Upper lobe of right lung (tissue), 1 donor: ENCODE data around the gene OR52A5. TPM values are rescaled to one million over a fixed set of nuclear protein-coding genes. Genes with fewer than 3 reads are reported as not detected.
"Not testable (repeated sequence)": the region's sequence is repeated elsewhere in the genome, so short reads cannot be mapped to it uniquely, and the experiment has no call there.

Experiments used
- ATAC-seq: fragments of 200-7000 bp; cut with Tn5 transposase; one replicate; pipeline ENCODE4 v1.9.1; 2020; ENCODE audit warnings: mild to moderate bottlenecking, moderate library complexity
- DNase-seq: peaks from one replicate; pipeline ENCODE4 v3.0.0-alpha.2; 2020
- H3K27ac ChIP-seq: fragments of 200-600 bp; one replicate; pipeline ENCODE4 v1.8.0; 2022
- H3K27me3 ChIP-seq: fragments of 200-600 bp; one replicate; pipeline ENCODE4 v1.8.0; 2022; ENCODE audit warnings: mild to moderate bottlenecking
- H3K36me3 ChIP-seq: fragments of 200-600 bp; one replicate; pipeline ENCODE4 v1.8.0; 2022
- H3K4me1 ChIP-seq: fragments of 200-600 bp; one replicate; pipeline ENCODE4 v1.8.0; 2022
- H3K4me3 ChIP-seq: fragments of 200-600 bp; one replicate; pipeline ENCODE4 v1.8.0; 2022; ENCODE audit warnings: mild to moderate bottlenecking
- H3K9me3 ChIP-seq: fragments of 200-600 bp; one replicate; pipeline ENCODE4 v1.8.0; 2022
- intact Hi-C: fragments of 100-400 bp; cut with DNase I; formaldehyde crosslinking; loops from one replicate; pipeline ENCODE4 v1.11.0; 2022
- total RNA-seq: library from RNA; stranded (reverse); fragmentation: NEBNext Ultra II Directional; extraction: Animal tissue kit (Norgen Biotek cat#: 25700); gene quantifications from one replicate; pipeline ENCODE4 v1.2.1, GENCODE V29; 2021
- TF ChIP-seq, protein P1 (sequence below): fragments of 200-600 bp; IDR thresholded peaks from one replicate; pipeline ENCODE4 v1.8.0; 2022; ENCODE audit warnings: antibody characterized with exemption
- donor health status: DM: no; HTN: yes; CAD: no; lungs with severe emphysema.

OR52A5 gene
- total RNA-seq, 1 donor from 2014 or later = not detected

- no peaks in the 10 kb centered on the region for H3K36me3 ChIP-seq
- H3K9me3 ChIP-seq = no peaks in the 10 kb centered on the region
- DNase-seq = no peak
- no peak for ATAC-seq
- H3K27me3 ChIP-seq = no peaks in the 10 kb centered on the region
- intact Hi-C loops = no loop called here
- no peak overlapping the region for H3K4me3 ChIP-seq
- H3K27ac ChIP-seq = no peak overlapping the region
- H3K4me1 ChIP-seq = no peaks in the 10 kb centered on the region
- TF ChIP-seq, protein P1, sequence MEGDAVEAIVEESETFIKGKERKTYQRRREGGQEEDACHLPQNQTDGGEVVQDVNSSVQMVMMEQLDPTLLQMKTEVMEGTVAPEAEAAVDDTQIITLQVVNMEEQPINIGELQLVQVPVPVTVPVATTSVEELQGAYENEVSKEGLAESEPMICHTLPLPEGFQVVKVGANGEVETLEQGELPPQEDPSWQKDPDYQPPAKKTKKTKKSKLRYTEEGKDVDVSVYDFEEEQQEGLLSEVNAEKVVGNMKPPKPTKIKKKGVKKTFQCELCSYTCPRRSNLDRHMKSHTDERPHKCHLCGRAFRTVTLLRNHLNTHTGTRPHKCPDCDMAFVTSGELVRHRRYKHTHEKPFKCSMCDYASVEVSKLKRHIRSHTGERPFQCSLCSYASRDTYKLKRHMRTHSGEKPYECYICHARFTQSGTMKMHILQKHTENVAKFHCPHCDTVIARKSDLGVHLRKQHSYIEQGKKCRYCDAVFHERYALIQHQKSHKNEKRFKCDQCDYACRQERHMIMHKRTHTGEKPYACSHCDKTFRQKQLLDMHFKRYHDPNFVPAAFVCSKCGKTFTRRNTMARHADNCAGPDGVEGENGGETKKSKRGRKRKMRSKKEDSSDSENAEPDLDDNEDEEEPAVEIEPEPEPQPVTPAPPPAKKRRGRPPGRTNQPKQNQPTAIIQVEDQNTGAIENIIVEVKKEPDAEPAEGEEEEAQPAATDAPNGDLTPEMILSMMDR = no peak
Observed at GRCh38 chr11:5159806-5160205, 21.6 kb upstream of the OR52A5 start.

GRCh38 chr11:5154657-5155056 lies 16.5 kb upstream of the OR52A5 start, which contains the start of gene OR52A1:
Gene OR52A1 (minus strand): TSS chr11:5154757. CDS start chr11:5152369, 2,388 bp downstream.
- intact Hi-C loops = no loop called here
- H3K27me3 ChIP-seq = no peaks in the 10 kb centered on the region
- DNase-seq = no peak
- no peak within 1 kb of the TSS for H3K27ac ChIP-seq
- H3K9me3 ChIP-seq = no peaks in the 10 kb centered on the region
- H3K4me1 ChIP-seq = no peaks in the 10 kb centered on the region
- no peak within 1 kb of the TSS for H3K4me3 ChIP-seq
- TF ChIP-seq, protein P1 = no peak
- H3K36me3 ChIP-seq = no peaks in the 10 kb centered on the region
- ATAC-seq = no peak

DNA sequence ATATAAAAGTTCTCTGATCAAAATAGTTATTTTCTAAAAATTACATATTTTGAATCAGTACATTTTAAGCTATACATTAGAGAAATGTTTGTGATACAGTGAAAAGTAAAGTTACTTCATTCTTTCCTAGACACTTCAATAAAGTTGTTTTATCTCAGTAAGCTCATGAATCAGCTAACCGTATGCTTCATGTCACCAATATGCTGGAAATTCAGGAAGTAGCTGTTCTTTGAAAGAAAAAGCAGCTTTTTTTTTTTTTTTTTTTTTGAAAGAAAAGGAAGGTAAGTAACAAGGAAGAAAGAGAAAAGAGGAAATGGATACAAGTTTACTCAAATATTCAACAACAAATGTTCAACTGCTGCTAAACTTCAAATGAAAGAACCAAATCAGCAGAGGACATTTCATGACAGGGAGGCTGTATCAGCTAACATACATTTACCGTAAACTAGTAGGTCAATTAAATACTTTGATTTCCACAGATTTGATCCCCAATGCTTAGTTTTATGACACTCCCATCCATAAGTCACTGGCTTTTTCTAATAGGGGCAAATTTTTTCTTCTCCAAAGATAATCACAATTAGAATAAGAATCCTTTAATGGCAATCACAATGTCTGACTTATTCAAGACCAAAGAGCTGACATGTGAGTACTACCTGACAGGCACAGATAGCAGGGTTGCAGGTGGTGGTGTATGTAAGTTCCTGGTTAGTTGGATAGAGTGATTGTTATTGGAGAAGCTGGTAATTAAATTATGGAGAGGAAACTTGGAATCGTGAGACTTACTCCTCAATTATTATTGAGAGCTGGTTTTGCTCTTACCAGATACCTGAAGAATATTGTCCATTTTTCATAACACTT lies 15.6 kb upstream of the OR52A5 start:
- DNase-seq (no peak), ATAC-seq (no peak)
- TF ChIP-seq, protein P1 = no peak
- Histone ChIP-seq H3K4me3 (no peak overlapping the region), H3K36me3 (no peaks in the 10 kb centered on the region), H3K9me3 (no peaks in the 10 kb centered on the region), H3K4me1 (no peaks in the 10 kb centered on the region), H3K27ac (no peak overlapping the region), H3K27me3 (no peaks in the 10 kb centered on the region)
- intact Hi-C loops = no loop called here

- no peak overlapping the region for H3K27ac ChIP-seq
- TF ChIP-seq, protein P1 = no peak
- no peaks in the 10 kb centered on the region for H3K9me3 ChIP-seq
- H3K4me1 ChIP-seq = no peaks in the 10 kb centered on the region
- no peak overlapping the region for H3K4me3 ChIP-seq
- ATAC-seq (no peak), DNase-seq (no peak)
- intact Hi-C loops = no loop called here
- H3K27me3 ChIP-seq = no peaks in the 10 kb centered on the region
- no peaks in the 10 kb centered on the region for H3K36me3 ChIP-seq
Observed at GRCh38 chr11:5151713-5152153, 13.6 kb upstream of the OR52A5 start.

- DNase-seq, H3K4me3 ChIP-seq, H3K9me3 ChIP-seq, H3K27ac ChIP-seq, H3K4me1 ChIP-seq, H3K27me3 ChIP-seq, intact Hi-C loops, ATAC-seq, H3K36me3 ChIP-seq: not testable (repeated sequence)
Observed at GRCh38 chr11:5144206-5144605, 6.0 kb upstream of the OR52A5 start.

DNA sequence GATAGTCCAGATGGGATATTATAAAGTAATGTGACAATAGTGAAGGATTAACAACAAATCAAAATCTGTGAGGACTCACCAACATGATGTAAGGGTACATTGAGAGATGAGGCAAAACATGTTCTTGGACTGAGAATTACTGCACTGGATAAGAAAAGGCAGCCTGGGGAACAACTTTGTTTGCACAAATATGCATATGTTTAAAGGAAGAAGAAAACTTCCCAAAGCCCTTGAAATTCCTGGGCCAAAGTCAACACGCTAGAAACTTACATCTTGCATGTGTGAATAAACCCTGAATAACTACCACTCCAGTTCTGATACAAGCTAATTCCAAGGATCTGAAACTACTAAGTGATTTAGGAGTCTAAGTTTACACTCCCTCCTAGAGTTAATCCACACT lies 1.1 kb downstream of the OR52A5 start:
- no peak for ATAC-seq

More for the DNA sequence above, 1.1 kb downstream of the OR52A5 start:
- intact Hi-C loops = no loop called here
- Histone ChIP-seq H3K27me3 (no peaks in the 10 kb centered on the region), H3K27ac (no peak overlapping the region), H3K36me3 (no peaks in the 10 kb centered on the region), H3K4me3 (no peak overlapping the region), H3K4me1 (no peaks in the 10 kb centered on the region), H3K9me3 (no peaks in the 10 kb centered on the region)
- no peak for DNase-seq
- TF ChIP-seq, protein P1 = no peak
